ENCODE measurements around the gene ALDH3A2.

ALDH3A2 gene

DNA sequence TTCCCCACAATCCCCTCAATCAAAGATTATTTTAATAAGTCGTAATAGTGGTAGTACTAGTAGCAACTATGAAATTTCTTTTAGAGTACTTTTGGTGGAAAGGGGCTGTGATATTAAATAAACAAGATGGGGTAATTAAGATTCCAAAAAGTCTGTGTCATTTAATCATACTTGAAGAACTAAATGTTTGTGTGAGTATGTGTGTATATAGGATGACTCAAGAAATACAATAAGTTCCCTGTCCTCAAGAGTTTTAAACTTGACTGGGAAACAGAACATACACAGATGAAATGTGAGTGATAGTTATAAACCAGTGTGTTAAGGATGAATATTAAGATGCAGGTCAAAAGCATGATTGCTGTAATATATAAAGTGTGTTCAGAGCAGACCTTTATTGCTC lies 2.3 kb downstream of the ALDH3A2 start:
- TF ChIP-seq, protein P1, sequence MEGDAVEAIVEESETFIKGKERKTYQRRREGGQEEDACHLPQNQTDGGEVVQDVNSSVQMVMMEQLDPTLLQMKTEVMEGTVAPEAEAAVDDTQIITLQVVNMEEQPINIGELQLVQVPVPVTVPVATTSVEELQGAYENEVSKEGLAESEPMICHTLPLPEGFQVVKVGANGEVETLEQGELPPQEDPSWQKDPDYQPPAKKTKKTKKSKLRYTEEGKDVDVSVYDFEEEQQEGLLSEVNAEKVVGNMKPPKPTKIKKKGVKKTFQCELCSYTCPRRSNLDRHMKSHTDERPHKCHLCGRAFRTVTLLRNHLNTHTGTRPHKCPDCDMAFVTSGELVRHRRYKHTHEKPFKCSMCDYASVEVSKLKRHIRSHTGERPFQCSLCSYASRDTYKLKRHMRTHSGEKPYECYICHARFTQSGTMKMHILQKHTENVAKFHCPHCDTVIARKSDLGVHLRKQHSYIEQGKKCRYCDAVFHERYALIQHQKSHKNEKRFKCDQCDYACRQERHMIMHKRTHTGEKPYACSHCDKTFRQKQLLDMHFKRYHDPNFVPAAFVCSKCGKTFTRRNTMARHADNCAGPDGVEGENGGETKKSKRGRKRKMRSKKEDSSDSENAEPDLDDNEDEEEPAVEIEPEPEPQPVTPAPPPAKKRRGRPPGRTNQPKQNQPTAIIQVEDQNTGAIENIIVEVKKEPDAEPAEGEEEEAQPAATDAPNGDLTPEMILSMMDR (conservative IDR thresholded peaks at IDR 0.05), result no peak
- peak overlapping the region; percentile 90 for H3K27ac ChIP-seq

DNA sequence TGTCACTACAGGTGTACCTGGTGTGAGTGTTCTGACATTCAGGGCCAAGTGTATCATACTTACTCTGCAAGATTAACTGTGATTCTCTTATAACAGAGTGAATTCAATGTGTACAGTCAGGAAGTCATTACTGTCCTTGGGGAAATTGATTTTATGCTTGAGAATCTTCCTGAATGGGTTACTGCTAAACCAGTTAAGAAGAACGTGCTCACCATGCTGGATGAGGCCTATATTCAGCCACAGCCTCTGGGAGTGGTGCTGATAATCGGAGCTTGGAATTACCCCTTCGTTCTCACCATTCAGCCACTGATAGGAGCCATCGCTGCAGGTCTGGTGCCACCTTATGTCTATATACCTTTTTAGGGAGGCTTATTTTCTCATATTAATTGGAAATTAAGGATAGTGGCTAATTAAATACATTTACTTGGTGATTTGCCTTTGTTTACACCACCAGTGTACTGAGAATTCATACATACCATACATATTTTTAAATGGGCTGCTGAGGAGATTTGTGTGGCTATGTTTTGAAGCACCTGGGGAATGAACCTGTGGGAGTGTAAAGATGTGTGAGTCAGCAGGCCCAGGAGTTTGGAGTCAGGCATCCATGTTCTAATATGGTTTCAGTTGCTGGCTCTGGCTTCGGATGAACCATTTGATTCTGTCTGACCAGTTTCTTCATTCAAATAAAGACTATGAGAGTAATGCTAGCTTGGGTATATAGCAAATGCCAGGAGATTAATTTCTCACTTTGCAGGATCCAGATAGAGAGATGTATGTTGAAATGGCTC lies 3.1 kb downstream of the ALDH3A2 start:
- TF ChIP-seq, protein P1 (conservative IDR thresholded peaks at IDR 0.05), result no peak
- peak overlapping the region; percentile 90 for H3K27ac ChIP-seq

DNA sequence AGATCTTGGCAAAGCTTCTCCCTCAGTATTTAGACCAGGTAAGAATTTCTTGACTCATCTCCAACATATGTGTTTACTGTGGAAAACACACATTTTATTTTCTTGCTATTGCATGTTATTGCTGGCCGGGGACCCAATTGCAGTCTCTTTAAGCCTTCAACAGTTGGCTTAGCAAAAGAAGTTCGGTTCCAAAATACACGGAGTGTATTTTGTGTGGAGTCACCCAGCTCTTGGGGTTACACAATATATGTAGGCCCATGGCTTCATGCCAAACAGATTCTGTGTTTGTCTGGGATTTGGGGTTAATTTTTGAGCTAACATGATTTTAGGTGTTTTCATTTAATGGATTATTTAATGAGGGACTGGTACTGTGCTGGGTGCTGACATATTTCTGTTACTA lies 4.0 kb downstream of the ALDH3A2 start:
- TF ChIP-seq, protein P1 (conservative IDR thresholded peaks at IDR 0.05), result no peak

DNA sequence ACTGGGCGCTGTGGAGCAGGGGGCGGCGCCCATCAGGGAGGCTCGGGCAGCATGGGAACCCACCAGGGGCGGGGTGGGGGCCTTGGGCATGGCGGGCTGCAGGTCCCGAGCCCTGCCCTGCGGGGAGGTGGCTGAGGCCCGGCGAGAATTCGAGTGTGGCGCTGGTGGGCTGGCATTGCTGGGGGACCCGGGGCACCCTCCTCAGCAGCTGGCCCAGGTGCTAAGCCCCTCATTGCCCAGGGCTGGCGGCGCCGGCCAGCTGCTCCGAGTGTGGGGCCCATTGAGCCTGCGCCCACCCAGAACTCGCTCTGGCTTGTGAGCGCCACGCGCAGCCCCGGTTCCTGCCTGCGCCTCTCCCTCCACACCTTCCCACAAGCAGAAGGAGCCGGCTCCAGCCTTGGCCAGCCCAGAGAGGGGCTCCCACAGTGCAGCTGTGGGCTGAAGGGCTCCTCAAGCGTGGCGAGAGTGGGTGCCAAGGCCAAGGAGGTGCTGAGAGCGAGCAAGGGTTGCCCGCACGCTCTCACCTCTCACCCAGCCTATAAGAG lies 5.9 kb downstream of the ALDH3A2 start:
- H3K27ac ChIP-seq, result 0 out of 2 replicates have a peak overlapping the region, but pooled peaks have one; percentile 90
- TF ChIP-seq, protein P1 (conservative IDR thresholded peaks at IDR 0.05), result no peak

More for the DNA sequence above, 4.0 kb downstream of the ALDH3A2 start:
- H3K27ac ChIP-seq, result peak overlapping the region; percentile 90

DNA sequence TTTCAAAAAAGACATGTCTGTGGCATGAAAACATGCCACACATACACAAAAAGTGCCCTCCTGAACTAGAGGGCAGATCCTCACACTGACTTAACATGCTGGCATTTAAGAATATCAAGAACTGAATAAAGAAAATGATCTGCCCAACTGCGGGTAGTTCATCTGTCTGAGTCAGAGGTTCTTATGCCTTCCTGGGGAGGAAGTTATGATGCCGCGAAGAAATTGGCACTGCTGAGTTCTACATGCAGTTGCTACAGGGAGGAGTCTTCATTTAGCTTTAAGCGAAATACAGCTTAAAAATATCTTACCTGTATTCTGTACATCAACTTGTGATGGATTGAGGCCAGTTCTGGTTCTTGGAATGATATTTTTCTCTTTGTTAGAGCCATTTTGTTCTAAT lies 6.3 kb downstream of the ALDH3A2 start:
- no peak overlapping the region for H3K27ac ChIP-seq
- TF ChIP-seq, protein P1 (conservative IDR thresholded peaks at IDR 0.05), result no peak

DNA sequence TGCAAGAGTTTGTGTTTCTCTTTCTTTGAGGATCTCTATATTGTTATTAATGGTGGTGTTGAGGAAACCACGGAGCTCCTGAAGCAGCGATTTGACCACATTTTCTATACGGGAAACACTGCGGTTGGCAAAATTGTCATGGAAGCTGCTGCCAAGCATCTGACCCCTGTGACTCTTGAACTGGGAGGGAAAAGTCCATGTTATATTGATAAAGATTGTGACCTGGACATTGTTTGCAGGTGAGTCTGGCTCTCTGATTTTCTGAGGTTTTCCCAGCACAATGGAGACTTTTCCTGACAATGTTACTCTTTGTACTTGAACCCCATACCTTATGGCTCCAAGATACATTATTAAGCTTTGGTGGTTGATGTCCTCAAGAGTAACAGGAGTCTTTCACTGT lies 7.8 kb downstream of the ALDH3A2 start:
- TF ChIP-seq, protein P1 (conservative IDR thresholded peaks at IDR 0.05), result no peak
- peak overlapping the region; percentile 61 for H3K27ac ChIP-seq

DNA sequence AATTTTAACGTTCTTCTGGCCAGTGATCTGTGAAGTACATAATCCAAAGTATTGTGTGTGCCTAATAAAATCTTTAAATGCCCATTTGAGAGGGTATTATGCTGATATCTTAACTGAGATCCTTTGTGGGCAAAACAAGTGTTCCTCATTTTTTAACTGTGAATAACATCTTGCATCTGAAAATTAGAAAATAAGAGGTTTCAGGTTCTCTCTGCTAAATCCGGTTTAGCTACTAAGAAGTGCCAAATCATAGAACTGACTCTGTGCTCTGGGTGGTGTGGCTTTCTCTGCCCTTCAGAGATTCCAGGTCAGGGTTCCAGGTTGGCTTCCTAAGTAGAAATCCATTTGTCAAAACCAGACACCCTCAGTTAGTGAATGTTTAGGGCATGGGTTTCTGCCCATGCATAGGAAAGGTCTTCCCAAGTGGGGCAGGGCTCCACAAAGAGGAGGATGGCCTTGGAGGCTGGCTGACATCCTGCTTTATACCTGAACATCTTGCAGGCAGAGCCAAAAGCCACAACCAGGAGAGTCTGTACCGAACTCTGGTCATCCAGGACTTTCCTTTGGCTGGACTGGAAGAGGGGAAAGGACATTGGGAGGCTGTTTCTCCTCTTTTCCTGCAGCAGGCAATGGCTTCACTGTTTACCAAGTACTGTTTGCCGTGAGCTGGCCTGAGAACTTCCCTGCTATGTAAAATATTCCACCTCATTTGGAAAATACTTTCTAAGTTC lies 8.5 kb downstream of the ALDH3A2 start:
- TF ChIP-seq, protein P1 (conservative IDR thresholded peaks at IDR 0.05), result no peak
- H3K27ac ChIP-seq, result peak overlapping the region; percentile 61
